SK-N-SH (cell line): ENCODE results near the gene SPINK6.

Source experiments
- GABPA ChIP-seq: IDR thresholded peaks from 2 replicates; pipeline ENCODE4 v1.4.0; 2012; ENCODE audit warnings: low read depth, mild to moderate bottlenecking
- GATA2 ChIP-seq: sonication (generic); formaldehyde crosslinking; IDR thresholded peaks from 2 replicates; pipeline ENCODE4 v1.5.0; 2020; ENCODE audit warnings: mild to moderate bottlenecking, missing genetic modification reagents
- RAD21 ChIP-seq: IDR thresholded peaks from 2 replicates; pipeline ENCODE4 v1.6.1; 2012; ENCODE audit warnings: mild to moderate bottlenecking, low read length
- SIN3A ChIP-seq: IDR thresholded peaks from 2 replicates; pipeline ENCODE4 v1.6.1; 2012; ENCODE audit warnings: low read depth, mild to moderate bottlenecking, low read length, moderate library complexity, borderline replicate concordance
- TF ChIP-seq, protein P1 (sequence below): fragments of 150-350 bp; IDR thresholded peaks from 2 replicates; pipeline ENCODE4 v1.6.1; 2017; ENCODE audit warnings: antibody characterized with exemption, low read length, low read depth, borderline replicate concordance
- TF ChIP-seq, protein P2 (sequence below): fragments of 200-600 bp; sonication (generic); IDR thresholded peaks from 2 replicates; pipeline ENCODE4 v1.6.1; 2017; ENCODE audit warnings: antibody characterized with exemption, mild to moderate bottlenecking, moderate library complexity
- TF ChIP-seq, protein P3 (sequence below): IDR thresholded peaks from 2 replicates; pipeline ENCODE4 v1.6.1; 2012; ENCODE audit warnings: mild to moderate bottlenecking, low read depth, low read length, moderate library complexity
- TF ChIP-seq, protein P4 (sequence below): fragments of 150-350 bp; IDR thresholded peaks from 2 replicates; pipeline ENCODE4 v1.6.1; 2016; ENCODE audit warnings: mild to moderate bottlenecking, low read depth, low read length

DNA sequence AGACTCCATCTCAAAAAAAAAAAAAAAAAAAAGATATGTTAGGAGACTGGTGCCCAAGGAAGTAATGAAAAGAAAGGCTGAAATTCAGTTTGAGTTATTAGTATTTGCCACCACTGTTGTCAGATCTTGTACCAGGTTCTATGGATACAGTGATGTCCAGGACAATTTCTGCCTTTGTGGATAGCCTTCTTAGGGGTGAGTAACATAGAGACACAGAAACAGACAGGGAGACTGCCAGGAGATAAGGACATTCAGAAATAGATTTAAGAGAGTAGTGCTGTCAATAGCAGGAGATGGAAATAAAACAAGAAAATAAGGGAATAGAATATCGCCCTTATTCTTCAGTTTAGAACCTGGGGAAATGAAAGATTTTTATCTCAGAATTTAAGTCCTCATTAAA lies 40.8 kb upstream of the SPINK6 start:
- TF ChIP-seq, protein P1, sequence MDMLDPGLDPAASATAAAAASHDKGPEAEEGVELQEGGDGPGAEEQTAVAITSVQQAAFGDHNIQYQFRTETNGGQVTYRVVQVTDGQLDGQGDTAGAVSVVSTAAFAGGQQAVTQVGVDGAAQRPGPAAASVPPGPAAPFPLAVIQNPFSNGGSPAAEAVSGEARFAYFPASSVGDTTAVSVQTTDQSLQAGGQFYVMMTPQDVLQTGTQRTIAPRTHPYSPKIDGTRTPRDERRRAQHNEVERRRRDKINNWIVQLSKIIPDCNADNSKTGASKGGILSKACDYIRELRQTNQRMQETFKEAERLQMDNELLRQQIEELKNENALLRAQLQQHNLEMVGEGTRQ: no peak
- TF ChIP-seq, protein P2, sequence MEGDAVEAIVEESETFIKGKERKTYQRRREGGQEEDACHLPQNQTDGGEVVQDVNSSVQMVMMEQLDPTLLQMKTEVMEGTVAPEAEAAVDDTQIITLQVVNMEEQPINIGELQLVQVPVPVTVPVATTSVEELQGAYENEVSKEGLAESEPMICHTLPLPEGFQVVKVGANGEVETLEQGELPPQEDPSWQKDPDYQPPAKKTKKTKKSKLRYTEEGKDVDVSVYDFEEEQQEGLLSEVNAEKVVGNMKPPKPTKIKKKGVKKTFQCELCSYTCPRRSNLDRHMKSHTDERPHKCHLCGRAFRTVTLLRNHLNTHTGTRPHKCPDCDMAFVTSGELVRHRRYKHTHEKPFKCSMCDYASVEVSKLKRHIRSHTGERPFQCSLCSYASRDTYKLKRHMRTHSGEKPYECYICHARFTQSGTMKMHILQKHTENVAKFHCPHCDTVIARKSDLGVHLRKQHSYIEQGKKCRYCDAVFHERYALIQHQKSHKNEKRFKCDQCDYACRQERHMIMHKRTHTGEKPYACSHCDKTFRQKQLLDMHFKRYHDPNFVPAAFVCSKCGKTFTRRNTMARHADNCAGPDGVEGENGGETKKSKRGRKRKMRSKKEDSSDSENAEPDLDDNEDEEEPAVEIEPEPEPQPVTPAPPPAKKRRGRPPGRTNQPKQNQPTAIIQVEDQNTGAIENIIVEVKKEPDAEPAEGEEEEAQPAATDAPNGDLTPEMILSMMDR: no peak
- no peak for TF ChIP-seq SIN3A
- TF ChIP-seq GABPA: no peak
- TF ChIP-seq, protein P3, sequence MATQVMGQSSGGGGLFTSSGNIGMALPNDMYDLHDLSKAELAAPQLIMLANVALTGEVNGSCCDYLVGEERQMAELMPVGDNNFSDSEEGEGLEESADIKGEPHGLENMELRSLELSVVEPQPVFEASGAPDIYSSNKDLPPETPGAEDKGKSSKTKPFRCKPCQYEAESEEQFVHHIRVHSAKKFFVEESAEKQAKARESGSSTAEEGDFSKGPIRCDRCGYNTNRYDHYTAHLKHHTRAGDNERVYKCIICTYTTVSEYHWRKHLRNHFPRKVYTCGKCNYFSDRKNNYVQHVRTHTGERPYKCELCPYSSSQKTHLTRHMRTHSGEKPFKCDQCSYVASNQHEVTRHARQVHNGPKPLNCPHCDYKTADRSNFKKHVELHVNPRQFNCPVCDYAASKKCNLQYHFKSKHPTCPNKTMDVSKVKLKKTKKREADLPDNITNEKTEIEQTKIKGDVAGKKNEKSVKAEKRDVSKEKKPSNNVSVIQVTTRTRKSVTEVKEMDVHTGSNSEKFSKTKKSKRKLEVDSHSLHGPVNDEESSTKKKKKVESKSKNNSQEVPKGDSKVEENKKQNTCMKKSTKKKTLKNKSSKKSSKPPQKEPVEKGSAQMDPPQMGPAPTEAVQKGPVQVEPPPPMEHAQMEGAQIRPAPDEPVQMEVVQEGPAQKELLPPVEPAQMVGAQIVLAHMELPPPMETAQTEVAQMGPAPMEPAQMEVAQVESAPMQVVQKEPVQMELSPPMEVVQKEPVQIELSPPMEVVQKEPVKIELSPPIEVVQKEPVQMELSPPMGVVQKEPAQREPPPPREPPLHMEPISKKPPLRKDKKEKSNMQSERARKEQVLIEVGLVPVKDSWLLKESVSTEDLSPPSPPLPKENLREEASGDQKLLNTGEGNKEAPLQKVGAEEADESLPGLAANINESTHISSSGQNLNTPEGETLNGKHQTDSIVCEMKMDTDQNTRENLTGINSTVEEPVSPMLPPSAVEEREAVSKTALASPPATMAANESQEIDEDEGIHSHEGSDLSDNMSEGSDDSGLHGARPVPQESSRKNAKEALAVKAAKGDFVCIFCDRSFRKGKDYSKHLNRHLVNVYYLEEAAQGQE: no peak
- no peak for TF ChIP-seq RAD21
- TF ChIP-seq GATA2 (CRISPR knock-in tag): no peak
- TF ChIP-seq, protein P4, sequence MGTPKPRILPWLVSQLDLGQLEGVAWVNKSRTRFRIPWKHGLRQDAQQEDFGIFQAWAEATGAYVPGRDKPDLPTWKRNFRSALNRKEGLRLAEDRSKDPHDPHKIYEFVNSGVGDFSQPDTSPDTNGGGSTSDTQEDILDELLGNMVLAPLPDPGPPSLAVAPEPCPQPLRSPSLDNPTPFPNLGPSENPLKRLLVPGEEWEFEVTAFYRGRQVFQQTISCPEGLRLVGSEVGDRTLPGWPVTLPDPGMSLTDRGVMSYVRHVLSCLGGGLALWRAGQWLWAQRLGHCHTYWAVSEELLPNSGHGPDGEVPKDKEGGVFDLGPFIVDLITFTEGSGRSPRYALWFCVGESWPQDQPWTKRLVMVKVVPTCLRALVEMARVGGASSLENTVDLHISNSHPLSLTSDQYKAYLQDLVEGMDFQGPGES: no peak
